Measurements from ENCODE around the gene UGT2B7.
"Not testable (repeated sequence)": the region's sequence is repeated elsewhere in the genome, so short reads cannot be mapped to it uniquely, and the experiment has no call there.

Gene UGT2B7

GRCh38 chr4:69096111-69096656, at the start of gene UGT2B7:
TSS of gene UGT2B7 (plus strand) at chr4:69096474. CDS start at chr4:69096521, 47 bp downstream.
- Mint-ChIP-seq H3K27ac (no peak within 1 kb of the TSS), H3K4me1 (no peaks in the 10 kb centered on the region), H3K9me3 (peaks cover 10% of the 10 kb centered on the region), H3K36me3 (no peaks in the 10 kb centered on the region), H3K4me3 (no peak within 1 kb of the TSS)
- DNase-seq (ENCODE audit: low spot score in 2 of 2) (no peak), ATAC-seq (no peak)

GRCh38 chr4:69049860-69050259, 46.4 kb upstream of the UGT2B7 start:
- ATAC-seq = no peak

DNA sequence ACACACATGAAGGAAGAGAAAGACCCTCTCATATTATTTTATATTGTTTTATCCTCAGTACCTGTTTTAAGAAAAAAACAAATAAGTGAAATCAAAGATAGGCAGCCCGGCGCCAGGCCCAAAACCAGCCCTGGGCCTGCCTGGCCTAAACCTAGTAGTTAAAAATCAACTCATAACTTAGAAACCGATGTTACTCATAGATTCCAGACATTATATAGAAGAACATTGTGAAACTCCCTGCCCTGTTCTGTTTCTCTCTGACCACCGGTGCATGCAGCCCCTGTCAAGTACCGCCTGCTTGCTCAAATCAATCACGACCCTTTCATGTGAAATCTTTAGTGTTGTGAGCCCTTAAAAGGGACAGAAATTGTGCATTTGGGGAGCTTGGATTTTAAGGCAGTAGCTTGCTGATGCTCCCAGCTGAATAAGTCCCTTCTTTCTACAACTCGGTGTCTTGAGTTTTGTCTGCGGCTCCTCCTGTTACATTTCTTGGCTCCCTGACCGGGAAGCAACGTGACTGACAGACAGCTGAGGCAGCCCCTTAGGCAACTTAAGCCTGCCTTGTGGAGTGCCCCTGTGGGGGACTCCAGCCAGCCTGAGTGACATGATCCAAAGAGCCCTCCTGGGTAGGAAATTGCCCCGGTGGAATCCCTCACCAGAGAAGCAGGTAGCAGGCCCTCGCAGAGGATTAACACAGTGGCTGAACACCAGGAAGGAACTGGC, 45.3 kb upstream of the UGT2B7 start:
- H3K4me3 Mint-ChIP-seq; H3K27ac Mint-ChIP-seq; H3K9me3 Mint-ChIP-seq; ATAC-seq; H3K36me3 Mint-ChIP-seq; DNase-seq (ENCODE audit: low spot score in 2 of 2); H3K4me1 Mint-ChIP-seq: not testable (repeated sequence)

More at GRCh38 chr4:69049860-69050259, 46.4 kb upstream of the UGT2B7 start:
- peaks cover 6% of the 10 kb centered on the region for H3K9me3 Mint-ChIP-seq
- no peak overlapping the region for H3K27ac Mint-ChIP-seq
- H3K4me3 Mint-ChIP-seq = no peak overlapping the region
- no peak for DNase-seq (ENCODE audit: low spot score in 2 of 2)
- no peaks in the 10 kb centered on the region for H3K4me1 Mint-ChIP-seq
- no peaks in the 10 kb centered on the region for H3K36me3 Mint-ChIP-seq

- Mint-ChIP-seq H3K9me3 (peaks cover 3% of the 10 kb centered on the region), H3K36me3 (no peaks in the 10 kb centered on the region), H3K4me3 (no peak overlapping the region), H3K27ac (no peak overlapping the region), H3K4me1 (no peaks in the 10 kb centered on the region)
- ATAC-seq (no peak), DNase-seq (ENCODE audit: low spot score in 2 of 2) (no peak)
Observed at GRCh38 chr4:69051576-69051943, 44.7 kb upstream of the UGT2B7 start.

DNA sequence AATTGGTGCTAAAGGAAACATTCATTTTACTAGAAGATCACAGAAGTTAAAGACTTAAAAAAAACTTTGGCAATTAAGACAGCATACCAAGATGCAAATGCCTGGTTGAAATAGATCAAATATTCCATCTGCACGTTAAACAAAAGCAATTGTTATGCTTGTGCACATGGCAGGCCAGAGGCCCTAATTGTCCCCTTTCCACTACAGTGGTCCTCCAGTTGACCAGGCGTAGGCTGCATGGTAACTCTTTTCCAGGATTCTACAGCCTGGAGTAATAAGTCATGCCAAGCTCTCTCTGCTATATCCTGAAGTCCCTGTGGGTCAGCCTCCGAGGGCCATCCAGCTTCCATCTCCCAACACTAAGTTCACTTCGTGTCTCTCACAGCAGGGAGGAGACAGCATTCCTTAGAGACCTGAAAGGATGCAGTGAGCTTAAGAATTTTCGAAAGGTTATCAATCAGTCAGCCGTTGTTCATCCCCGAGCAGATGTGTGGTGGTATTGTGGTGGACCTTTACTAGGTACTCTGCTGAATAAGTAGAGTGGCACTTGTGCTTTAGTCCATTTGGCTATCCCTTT, 42.9 kb upstream of the UGT2B7 start:
- H3K36me3 Mint-ChIP-seq; H3K27ac Mint-ChIP-seq; H3K4me3 Mint-ChIP-seq; ATAC-seq; DNase-seq (ENCODE audit: low spot score in 2 of 2); H3K9me3 Mint-ChIP-seq; H3K4me1 Mint-ChIP-seq: not testable (repeated sequence)

DNA sequence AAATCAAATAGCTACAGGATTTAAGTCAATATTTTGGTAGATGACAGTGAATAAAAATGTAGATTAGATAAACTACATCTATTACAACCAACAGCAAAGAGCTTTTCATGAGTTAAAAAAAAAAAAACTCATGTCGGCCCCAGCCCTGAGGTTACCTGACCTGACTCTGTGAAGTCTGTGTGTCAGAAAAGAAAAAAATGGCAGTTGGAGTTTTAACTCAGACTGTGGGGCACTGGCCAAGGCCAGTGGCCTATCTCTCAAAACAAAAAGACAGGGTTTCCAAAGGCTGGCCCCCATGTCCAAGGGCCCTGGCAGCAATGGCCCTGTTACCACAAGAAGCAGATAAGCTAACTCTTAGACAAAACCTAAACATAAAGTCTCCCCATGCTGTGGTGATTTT, 42.2 kb upstream of the UGT2B7 start:
- not testable (repeated sequence) for H3K36me3 Mint-ChIP-seq; H3K27ac Mint-ChIP-seq; H3K4me3 Mint-ChIP-seq; H3K9me3 Mint-ChIP-seq; H3K4me1 Mint-ChIP-seq; ATAC-seq; DNase-seq (ENCODE audit: low spot score in 2 of 2)

GRCh38 chr4:69054578-69055200, 41.6 kb upstream of the UGT2B7 start:
- Mint-ChIP-seq H3K4me1 (no peaks in the 10 kb centered on the region), H3K36me3 (no peaks in the 10 kb centered on the region), H3K4me3 (no peak overlapping the region), H3K9me3 (peaks cover 4% of the 10 kb centered on the region), H3K27ac (no peak overlapping the region)
- DNase-seq (ENCODE audit: low spot score in 2 of 2) (no peak), ATAC-seq (no peak)

- no peaks in the 10 kb centered on the region for H3K4me1 Mint-ChIP-seq
- ATAC-seq (no peak), DNase-seq (ENCODE audit: low spot score in 2 of 2) (no peak)
- no peak overlapping the region for H3K27ac Mint-ChIP-seq
- H3K36me3 Mint-ChIP-seq = no peaks in the 10 kb centered on the region
- H3K4me3 Mint-ChIP-seq = no peak overlapping the region
- peaks cover 4% of the 10 kb centered on the region for H3K9me3 Mint-ChIP-seq
Observed at GRCh38 chr4:69056150-69056549, 40.1 kb upstream of the UGT2B7 start.

GRCh38 chr4:69056921-69057550, 39.2 kb upstream of the UGT2B7 start:
- no peak for ATAC-seq
- DNase-seq (ENCODE audit: low spot score in 2 of 2) = no peak
- no peak overlapping the region for H3K27ac Mint-ChIP-seq

GRCh38 chr4:69057620-69058409, 38.5 kb upstream of the UGT2B7 start:
- no peak overlapping the region for H3K4me3 Mint-ChIP-seq
- H3K9me3 Mint-ChIP-seq = peaks cover 4% of the 10 kb centered on the region
- H3K27ac Mint-ChIP-seq = no peak overlapping the region
- DNase-seq (ENCODE audit: low spot score in 2 of 2) (no peak), ATAC-seq (no peak)
- no peaks in the 10 kb centered on the region for H3K4me1 Mint-ChIP-seq
- no peaks in the 10 kb centered on the region for H3K36me3 Mint-ChIP-seq

More at GRCh38 chr4:69056921-69057550, 39.2 kb upstream of the UGT2B7 start:
- no peak overlapping the region for H3K4me3 Mint-ChIP-seq
- no peaks in the 10 kb centered on the region for H3K4me1 Mint-ChIP-seq
- peaks cover 4% of the 10 kb centered on the region for H3K9me3 Mint-ChIP-seq
- no peaks in the 10 kb centered on the region for H3K36me3 Mint-ChIP-seq

DNA sequence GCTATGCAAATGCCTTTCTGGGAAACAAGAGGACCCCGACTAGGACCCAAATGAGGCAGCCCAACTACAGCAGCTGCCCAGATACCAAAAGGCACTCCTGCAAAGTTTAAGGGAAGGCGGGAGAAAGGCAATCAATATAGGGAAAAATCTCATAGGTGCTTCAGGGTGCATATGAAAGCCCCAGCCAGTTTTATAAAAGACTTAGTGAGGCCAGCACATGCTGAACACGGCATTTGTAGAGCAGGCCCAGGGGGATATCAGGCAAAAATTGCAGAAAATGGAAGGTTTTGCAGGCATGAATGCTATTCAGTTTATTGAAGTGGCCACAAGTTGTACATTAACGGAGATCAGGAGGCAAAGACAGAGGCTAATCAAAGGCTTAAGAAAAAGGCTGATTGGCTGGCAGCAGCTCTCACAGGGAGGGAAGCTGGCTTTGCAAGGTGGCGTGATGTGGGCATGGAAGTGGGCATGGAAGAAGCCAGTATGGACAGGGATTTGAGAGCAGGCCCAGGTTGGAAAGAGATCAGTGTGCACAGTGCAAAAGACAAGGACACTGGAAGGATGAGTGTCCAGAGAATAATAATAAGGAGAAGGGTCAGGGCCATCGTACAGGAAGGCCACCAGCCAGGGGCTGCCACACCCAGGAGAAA, 37.7 kb upstream of the UGT2B7 start:
- no peaks in the 10 kb centered on the region for H3K36me3 Mint-ChIP-seq
- ATAC-seq = no peak

DNA sequence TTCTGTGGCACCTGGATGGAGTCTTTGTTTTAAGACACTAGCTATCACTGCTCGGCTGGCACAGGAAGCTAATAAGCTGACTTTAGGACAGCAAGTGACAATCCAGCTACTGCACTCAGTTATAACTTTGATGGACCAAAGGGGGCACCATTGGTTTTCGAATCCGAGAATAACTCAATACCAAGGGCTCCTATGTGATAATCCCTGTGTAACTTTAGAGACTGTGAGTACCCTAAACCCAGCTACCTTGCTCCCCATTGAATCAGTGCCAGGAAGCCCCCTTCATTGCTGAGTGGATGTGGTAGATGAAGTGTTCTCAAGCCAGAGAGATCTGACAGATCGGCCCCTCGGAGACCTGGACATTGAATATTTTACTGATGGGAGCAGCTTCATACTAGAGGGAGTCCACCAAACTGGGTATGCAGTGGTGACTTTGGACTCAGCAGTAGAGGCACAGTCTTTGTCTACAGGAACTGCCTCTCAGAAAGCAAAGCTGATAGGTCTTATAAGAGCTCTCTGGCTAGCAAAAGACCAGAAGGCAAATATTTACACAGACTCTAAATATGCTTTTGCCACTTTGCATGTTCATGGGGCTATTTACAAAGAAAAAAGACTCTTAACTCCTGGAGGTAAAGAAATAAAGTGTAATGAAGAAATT, 35.5 kb upstream of the UGT2B7 start:
- peaks cover 8% of the 10 kb centered on the region for H3K9me3 Mint-ChIP-seq
- DNase-seq (ENCODE audit: low spot score in 2 of 2) (no peak), ATAC-seq (no peak)
- H3K27ac Mint-ChIP-seq = no peak overlapping the region
- no peaks in the 10 kb centered on the region for H3K36me3 Mint-ChIP-seq
- no peak overlapping the region for H3K4me3 Mint-ChIP-seq
- H3K4me1 Mint-ChIP-seq = no peaks in the 10 kb centered on the region

More for the DNA sequence above, 37.7 kb upstream of the UGT2B7 start:
- H3K4me3 Mint-ChIP-seq = no peak overlapping the region
- DNase-seq (ENCODE audit: low spot score in 2 of 2) = no peak
- H3K27ac Mint-ChIP-seq = no peak overlapping the region
- peaks cover 4% of the 10 kb centered on the region for H3K9me3 Mint-ChIP-seq
- H3K4me1 Mint-ChIP-seq = no peaks in the 10 kb centered on the region

GRCh38 chr4:69064391-69064790, 31.9 kb upstream of the UGT2B7 start:
- H3K4me1 Mint-ChIP-seq = no peaks in the 10 kb centered on the region
- ATAC-seq = no peak
- no peak overlapping the region for H3K4me3 Mint-ChIP-seq
- DNase-seq (ENCODE audit: low spot score in 2 of 2) = no peak
- peaks cover 4% of the 10 kb centered on the region for H3K9me3 Mint-ChIP-seq
- H3K27ac Mint-ChIP-seq = no peak overlapping the region
- H3K36me3 Mint-ChIP-seq = no peaks in the 10 kb centered on the region

DNA sequence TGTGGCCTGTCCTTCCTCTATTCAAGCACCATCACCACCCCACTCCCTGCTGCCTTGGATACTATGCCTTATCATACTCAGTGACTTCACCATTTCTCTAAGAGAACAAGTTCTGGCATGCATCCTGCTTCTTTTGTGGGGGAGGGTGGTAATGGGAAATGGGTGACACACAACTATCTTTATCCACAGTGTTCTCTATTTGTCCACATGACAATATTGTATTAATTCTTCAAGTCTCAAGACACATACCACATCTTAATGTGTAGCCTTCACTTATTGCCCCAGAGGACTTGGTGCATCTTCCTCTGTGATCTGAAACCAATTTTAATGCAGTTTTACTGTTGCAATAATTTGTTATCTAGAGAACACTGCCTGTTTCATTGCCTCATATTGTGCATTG, 29.3 kb upstream of the UGT2B7 start:
- ATAC-seq = no peak

More for the DNA sequence above, 29.3 kb upstream of the UGT2B7 start:
- Mint-ChIP-seq H3K4me1 (no peaks in the 10 kb centered on the region), H3K36me3 (no peaks in the 10 kb centered on the region), H3K27ac (no peak overlapping the region), H3K4me3 (no peak overlapping the region), H3K9me3 (peaks cover 4% of the 10 kb centered on the region)
- no peak for DNase-seq (ENCODE audit: low spot score in 2 of 2)

All from stimulated activated effector memory CD8-positive, alpha-beta T cell treated with anti-CD3 and anti-CD28 coated beads, Interleukin-12 subunit alpha, Interleukin-12 subunit beta, amount 100 ng/mL, for 72 hours (primary cell).